GM18511 (cell line): ENCODE data around the gene TEX47.

Experiments
- ATAC-seq: cut with Tn5 transposase; IDR thresholded peaks from one replicate; pipeline ENCODE4 v1.9.1; 2021; ENCODE audit warnings: mild to moderate bottlenecking, moderate library complexity; ENCODE audit not compliant: unreplicated experiment

The TEX47 gene

DNA sequence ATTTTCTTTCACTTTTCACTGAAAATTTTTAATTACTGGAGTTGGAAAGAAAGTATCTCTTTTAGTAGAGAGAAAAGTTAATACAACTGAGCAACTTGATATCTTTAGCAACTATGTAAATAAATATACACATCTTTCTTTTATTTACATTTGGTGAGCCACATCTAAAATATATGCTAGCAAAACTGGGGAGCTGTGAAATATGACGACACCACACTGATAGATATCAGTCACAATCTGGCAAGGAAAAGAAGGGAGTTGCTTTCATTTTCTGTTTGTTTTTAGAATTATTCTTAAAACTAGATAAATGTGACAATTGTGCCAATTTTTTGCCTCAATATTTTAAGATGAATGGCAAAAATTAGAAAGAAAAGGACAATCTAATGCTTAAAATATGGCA, 38.7 kb downstream of the TEX47 start:
- ATAC-seq: no peak

- no peak for ATAC-seq
Measured at GRCh38 chr7:88746126-88746525, 49.4 kb downstream of the TEX47 start.
